K562 (cell line): ENCODE results near the gene LPCAT3. TPM values are rescaled to one million over a fixed set of nuclear protein-coding genes. Genes with fewer than 3 reads are reported as not detected.

ENCODE experiments used
- ADNP ChIP-seq: fragments of 200-800 bp; sonication (Bioruptor generic); IDR thresholded peaks from 2 replicates; pipeline ENCODE4 v1.6.1; 2016; ENCODE audit warnings: missing genetic modification characterization, missing compliant biosample characterization
- AFF1 ChIP-seq, 2 experiments: fragments of 450-650 bp; IDR thresholded peaks; 2 replicates each; pipeline ENCODE4 v1.6.1; 2018; ENCODE audit warnings: mild to moderate bottlenecking in 2 of 2, low read depth in 1 of 2; ENCODE audit not compliant: partially characterized antibody in 2 of 2
- ARID3A ChIP-seq: IDR thresholded peaks from 2 replicates; pipeline ENCODE4 v1.6.1; 2012; ENCODE audit warnings: low read depth, low read length, improper control_type of control experiment, borderline replicate concordance
- ASH1L ChIP-seq: fragments of 450-650 bp; IDR thresholded peaks from 2 replicates; pipeline ENCODE4 v1.6.1; 2018; ENCODE audit warnings: borderline replicate concordance, mild to moderate bottlenecking, low read depth; ENCODE audit not compliant: partially characterized antibody
- FOXA3 ChIP-seq, 2 experiments: fragments of 450-650 bp in 1 of 2; sonication (generic) in 1 of 2; formaldehyde crosslinking; IDR thresholded peaks in 1 of 2; conservative IDR thresholded peaks in 1 of 2; 2 replicates each; pipeline versions ENCODE4 v1.4.0 to v1.8.0; 2020 to 2022; ENCODE audit warnings: mild to moderate bottlenecking in 2 of 2, missing genetic modification reagents in 1 of 2
- HOMEZ ChIP-seq: fragments of 250-450 bp; sonication (Bioruptor Pico); IDR thresholded peaks from 2 replicates; pipeline ENCODE4 v1.4.0; 2020; ENCODE audit warnings: mild to moderate bottlenecking, moderate library complexity
- PHB2 ChIP-seq: fragments of 450-650 bp; IDR thresholded peaks from 2 replicates; pipeline ENCODE4 v1.6.1; 2017; ENCODE audit warnings: low read depth
- SIN3B ChIP-seq: fragments of 450-650 bp; IDR thresholded peaks from 2 replicates; pipeline ENCODE4 v1.6.1; 2017; ENCODE audit warnings: low read depth, mild to moderate bottlenecking, moderate library complexity
- TRIM25 ChIP-seq: fragments of 450-650 bp; IDR thresholded peaks from 2 replicates; pipeline ENCODE4 v1.7.0; 2016; ENCODE audit warnings: borderline replicate concordance
- ZBTB2 ChIP-seq: fragments of 450-650 bp; IDR thresholded peaks from 2 replicates; pipeline ENCODE4 v1.6.1; 2016; ENCODE audit warnings: antibody characterized with exemption
- ZBTB33 ChIP-seq: sonication (generic); formaldehyde crosslinking; IDR thresholded peaks from 2 replicates; pipeline ENCODE4 v1.8.1; 2023; ENCODE audit warnings: mild to moderate bottlenecking, missing genetic modification reagents
- ZNF766 ChIP-seq: fragments of 200-800 bp; sonication (Bioruptor generic); conservative IDR thresholded peaks from 2 replicates; pipeline ENCODE4 v1.6.1; 2016; ENCODE audit warnings: missing genetic modification characterization, missing compliant biosample characterization
- polyA plus RNA-seq, 8 experiments: library from polyadenylated mRNA; depleted of rRNA in 4 of 8; stranded (reverse) in 5 of 8; unstranded in 3 of 8; fragments of >200 nt; fragmentation: Nextera tagmentation in 2 of 8; fragmentation: Illumina TruSeq in 1 of 8; extraction: Ambion mirVana in 2 of 8; extraction: Trizol in 1 of 8; gene quantifications; 2 replicates each; pipeline versions ENCODE4 v1.2.1 to v1.2.3, GENCODE V29; 2011 to 2014; ENCODE audit warnings: inconsistent platforms in 1 of 8, missing spikeins in 1 of 8
- total RNA-seq, 7 experiments: library from RNA; depleted of rRNA in 6 of 7; stranded (reverse); fragments of >200 nt in 6 of 7; fragmentation: Illumina TruSeq in 2 of 7; extraction: Trizol in 2 of 7; gene quantifications; 2 replicates each; pipeline versions ENCODE4 v1.2.1 to v1.2.3, GENCODE V29; 2011 to 2021; ENCODE audit warnings: low replicate concordance in 1 of 7

Gene LPCAT3
- total and polyA plus RNA-seq, 9 of the 15 experiments (the other 6 are each of a cell fraction or from before 2014, with no cell fraction given), result 4.9 to 52.5 (median 25.3) TPM

- peak in 1 of 2 experiments; percentile 82 for TF ChIP-seq AFF1 (IDR thresholded peaks at IDR 0.05; ENCODE audit: low read depth in 1 of 2, partially characterized antibody in 2 of 2)
- TF ChIP-seq ZBTB2, result no peak
- 0 out of 2 replicates have a peak, but pooled peaks have one; percentile 21 for TF ChIP-seq ZBTB33
- no peak for TF ChIP-seq TRIM25
- 0 out of 2 replicates have a peak, but pooled peaks have one; percentile 43 for TF ChIP-seq ARID3A
- no peak for TF ChIP-seq HOMEZ (CRISPR knock-in tag)
- TF ChIP-seq ASH1L, result peak; percentile 55
- TF ChIP-seq ADNP (tag), result no peak
- no peak for TF ChIP-seq ZNF766 (CRISPR knock-in tag)
- TF ChIP-seq SIN3B, result peak; percentile 45; the same call in 1 of the 2 replicates
- TF ChIP-seq FOXA3 (CRISPR knock-in tag; conservative IDR thresholded peaks at IDR 0.05 in 1 of 2, IDR thresholded peaks at IDR 0.05 in 1 of 2), result no peak; a peak in 3 of 4 replicates
- no peak for TF ChIP-seq PHB2
Measured at GRCh38 chr12:6943722-6944380, 74.4 kb downstream of the LPCAT3 start, which contains the start of the genes C12orf57 and RNU7-1 (continued).
